Measurements from ENCODE around the gene PDLIM4.

Gene PDLIM4

GRCh38 chr5:132271251-132272246 lies 14.1 kb downstream of the PDLIM4 start:
- no peak overlapping the region for H3K4me3 ChIP-seq (ENCODE audit: low read depth, low read length)
- no peak for DNase-seq (ENCODE audit: low read depth)
- TF ChIP-seq MAX (IDR thresholded peaks at IDR 0.05; ENCODE audit: low read depth, low read length) (no peak), POLR2A (IDR thresholded peaks at IDR 0.05; ENCODE audit: extremely low read depth, insufficient read length) (no peak), MYC (IDR thresholded peaks at IDR 0.05; ENCODE audit: low read depth, low read length) (no peak), CTCF (IDR thresholded peaks at IDR 0.05; ENCODE audit: low read depth, low read length) (no peak)

- DNase-seq (ENCODE audit: low read depth) = peak; percentile 74
- TF ChIP-seq POLR2A (IDR thresholded peaks at IDR 0.05; ENCODE audit: extremely low read depth, insufficient read length) = no peak
- TF ChIP-seq CTCF (IDR thresholded peaks at IDR 0.05; ENCODE audit: low read depth, low read length) = peak; percentile 89
- no peak for TF ChIP-seq MAX (IDR thresholded peaks at IDR 0.05; ENCODE audit: low read depth, low read length)
- no peak for TF ChIP-seq MYC (IDR thresholded peaks at IDR 0.05; ENCODE audit: low read depth, low read length)
These were observed 15.1 kb downstream of the PDLIM4 start for GRCh38 chr5:132272311-132273210.

GRCh38 chr5:132273631-132274030 lies 16.1 kb downstream of the PDLIM4 start:
- DNase-seq (ENCODE audit: low read depth) = no peak
- TF ChIP-seq CTCF (IDR thresholded peaks at IDR 0.05; ENCODE audit: low read depth, low read length) (no peak), MYC (IDR thresholded peaks at IDR 0.05; ENCODE audit: low read depth, low read length) (no peak), POLR2A (IDR thresholded peaks at IDR 0.05; ENCODE audit: extremely low read depth, insufficient read length) (no peak), MAX (IDR thresholded peaks at IDR 0.05; ENCODE audit: low read depth, low read length) (no peak)
- H3K4me3 ChIP-seq (ENCODE audit: low read depth, low read length) = no peak overlapping the region

More at GRCh38 chr5:132272311-132273210, 15.1 kb downstream of the PDLIM4 start:
- H3K4me3 ChIP-seq (ENCODE audit: low read depth, low read length) = no peak overlapping the region

- H3K4me3 ChIP-seq (ENCODE audit: low read depth, low read length) = no peak overlapping the region
- TF ChIP-seq MYC (IDR thresholded peaks at IDR 0.05; ENCODE audit: low read depth, low read length) (no peak), MAX (IDR thresholded peaks at IDR 0.05; ENCODE audit: low read depth, low read length) (no peak), CTCF (IDR thresholded peaks at IDR 0.05; ENCODE audit: low read depth, low read length) (no peak), POLR2A (IDR thresholded peaks at IDR 0.05; ENCODE audit: extremely low read depth, insufficient read length) (no peak)
- DNase-seq (ENCODE audit: low read depth) = no peak
These were observed 16.7 kb downstream of the PDLIM4 start for GRCh38 chr5:132274050-132274792.
